Activated effector memory CD4-positive, alpha-beta T cell treated with anti-CD3 and anti-CD28 coated beads, Interleukin-2, amount 50 U/mL, for 16 hours (primary cell): ENCODE results near the gene ZNF740.
"Not testable (repeated sequence)": the region's sequence is repeated elsewhere in the genome, so short reads cannot be mapped to it uniquely, and the experiment has no call there.

Source experiments
- DNase-seq: peaks from one replicate; pipeline ENCODE4 v3.0.0-alpha.2; 2020

Gene ZNF740

DNA sequence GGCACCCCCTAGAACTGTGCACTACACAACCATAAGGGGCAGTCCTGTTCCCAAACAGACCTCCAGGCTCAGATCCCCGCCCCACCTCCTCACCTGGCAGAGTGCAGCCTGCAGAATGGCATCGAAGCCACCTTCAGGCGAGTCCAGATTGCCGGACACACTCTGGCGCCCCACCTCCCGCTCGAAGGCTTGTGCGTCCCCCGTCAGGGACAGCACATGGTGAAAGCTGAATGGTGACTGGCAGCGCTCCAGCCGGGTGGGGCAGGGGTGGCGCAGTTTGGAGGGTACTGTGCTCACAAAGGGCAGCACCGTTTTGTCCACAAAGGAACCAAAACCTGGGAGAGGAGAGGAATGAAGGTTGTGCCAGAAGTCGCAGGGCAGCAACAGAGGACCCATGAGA lies 16.0 kb downstream of the ZNF740 start:
- DNase-seq = peak; percentile 57

DNA sequence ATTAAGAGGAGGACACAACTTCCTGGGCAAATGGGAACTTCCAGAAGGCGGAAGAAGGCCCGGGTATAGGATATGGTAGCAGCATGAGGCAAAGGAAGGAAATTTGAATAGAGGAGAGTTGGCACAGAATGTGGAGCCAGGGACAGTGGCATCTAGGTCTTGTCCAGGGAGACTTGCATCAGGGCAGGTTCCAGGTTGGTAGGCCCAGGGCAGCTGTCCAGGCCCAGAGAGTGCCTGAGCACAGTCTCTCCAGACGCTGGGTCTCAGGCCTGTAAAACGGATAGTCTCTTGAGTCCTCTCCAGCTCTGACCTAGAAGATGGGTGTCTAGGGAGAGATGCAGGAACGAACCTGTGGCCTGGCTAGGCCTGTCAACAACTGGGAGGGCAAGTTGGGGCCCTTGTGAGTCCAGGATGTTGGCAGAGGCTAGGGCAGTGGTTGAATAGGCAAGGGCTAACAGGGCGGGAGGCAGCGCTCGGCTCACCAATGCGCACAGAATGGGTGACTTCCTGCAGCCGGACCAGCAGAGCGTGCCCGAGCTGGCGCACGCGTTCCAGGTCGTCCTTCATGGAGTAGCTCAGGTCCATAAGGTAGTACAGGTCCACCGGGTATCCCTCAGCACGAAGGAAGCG lies 16.6 kb downstream of the ZNF740 start:
- DNase-seq = peak; percentile 56

DNA sequence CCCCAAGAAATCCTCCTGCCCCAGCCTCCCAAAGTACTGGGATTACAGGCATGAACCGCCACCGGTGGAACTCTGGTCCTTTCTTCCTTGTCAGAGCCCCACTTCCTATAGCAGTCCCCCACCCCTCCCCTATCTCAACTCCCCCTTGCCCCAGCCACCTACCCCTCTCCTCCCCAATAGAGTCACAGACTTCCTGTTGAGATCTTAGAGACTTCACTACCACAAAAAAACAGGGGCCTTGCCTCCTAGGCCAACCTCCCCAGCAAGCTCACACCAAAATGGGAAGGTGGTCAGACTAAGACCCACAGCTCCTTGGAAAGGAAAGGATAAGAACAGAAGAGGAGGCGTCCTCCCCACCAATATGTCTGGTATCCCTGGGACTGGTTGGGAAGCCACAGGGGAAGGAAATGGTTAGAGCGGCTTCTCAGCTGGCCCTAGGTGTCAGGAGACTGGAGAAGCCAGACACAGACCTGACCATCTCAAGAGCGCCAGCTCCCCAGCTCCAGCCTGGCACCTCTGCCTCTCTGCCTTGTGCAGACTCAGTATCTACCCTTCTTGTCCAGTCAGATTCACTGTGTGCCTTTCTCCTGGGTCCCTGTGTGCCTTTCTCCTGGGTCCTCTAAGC lies 18.1 kb downstream of the ZNF740 start:
- DNase-seq = peak; percentile 62

DNA sequence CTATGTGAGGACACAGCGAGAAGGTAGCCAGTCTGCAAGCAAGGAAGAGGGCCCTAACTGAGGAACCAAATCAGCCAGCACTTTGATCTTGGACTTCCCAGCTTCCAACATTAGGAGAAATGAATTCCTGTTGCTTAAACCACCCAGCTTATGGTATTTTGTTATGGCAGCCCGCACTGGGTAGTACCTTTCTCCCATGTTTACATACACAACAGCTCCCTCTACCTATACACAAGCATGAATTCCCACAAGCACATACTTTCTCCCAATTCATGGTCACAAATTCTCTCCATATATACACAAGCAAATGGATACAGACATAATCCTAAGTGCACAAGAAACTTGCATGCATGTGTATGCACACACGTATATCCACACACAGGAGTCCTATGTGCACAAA lies 19.2 kb downstream of the ZNF740 start:
- no peak for DNase-seq

- peak; percentile 57 for DNase-seq
Observed at GRCh38 chr12:53200107-53200457, 19.6 kb downstream of the ZNF740 start.

GRCh38 chr12:53200458-53201176 lies 20.1 kb downstream of the ZNF740 start:
- peak; percentile 70 for DNase-seq

DNA sequence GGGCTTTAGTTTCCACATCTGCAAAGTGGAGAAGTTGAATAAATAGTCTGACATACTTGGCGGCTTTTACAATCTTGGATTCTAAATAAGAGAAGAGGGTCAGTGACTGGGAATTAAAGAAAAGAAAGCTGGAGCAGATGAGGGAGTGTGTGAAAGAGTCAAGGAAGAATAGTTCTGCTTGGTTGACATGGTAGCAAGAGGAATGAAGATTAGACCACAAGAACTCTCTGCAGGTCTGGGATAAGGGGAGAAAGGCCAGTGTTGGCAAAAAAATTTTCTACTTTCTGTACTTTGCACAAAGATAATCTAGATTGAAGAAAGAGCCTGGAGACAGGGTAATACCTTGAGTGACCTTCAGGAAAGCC lies 20.6 kb downstream of the ZNF740 start:
- no peak for DNase-seq

- peak; percentile 45 for DNase-seq
Observed at GRCh38 chr12:53201639-53202038, 21.1 kb downstream of the ZNF740 start.

DNA sequence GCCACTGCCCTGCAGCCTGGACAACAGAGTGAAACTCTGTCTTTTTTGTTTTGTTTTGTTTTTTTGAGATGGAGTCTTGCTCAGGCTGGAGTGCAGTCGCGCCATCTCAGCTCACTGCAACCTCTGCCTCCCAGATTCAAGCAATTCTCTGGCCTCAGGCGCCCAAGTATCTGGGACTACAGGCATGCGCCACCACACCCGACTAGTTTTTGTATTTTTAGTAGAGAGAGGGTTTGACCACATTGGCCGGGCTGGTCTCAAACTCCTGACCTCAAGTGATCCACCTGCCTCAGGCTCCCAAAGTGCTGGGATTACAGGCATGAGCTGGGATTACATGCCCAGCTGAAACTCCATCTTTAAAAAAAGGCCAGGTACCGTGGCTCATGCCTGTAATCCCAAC lies 21.8 kb downstream of the ZNF740 start:
- not testable (repeated sequence) for DNase-seq

- no peak for DNase-seq
Observed at GRCh38 chr12:53204351-53204750, 23.8 kb downstream of the ZNF740 start.

GRCh38 chr12:53205747-53206419 lies 25.4 kb downstream of the ZNF740 start:
- peak; percentile 86 for DNase-seq

- DNase-seq = peak; percentile 86
Observed at GRCh38 chr12:53207042-53207441, 26.5 kb downstream of the ZNF740 start, which contains the start of gene ITGB7. Gene ITGB7 (minus strand): TSS chr12:53207251. CDS start chr12:53200443, 6,808 bp downstream.

DNA sequence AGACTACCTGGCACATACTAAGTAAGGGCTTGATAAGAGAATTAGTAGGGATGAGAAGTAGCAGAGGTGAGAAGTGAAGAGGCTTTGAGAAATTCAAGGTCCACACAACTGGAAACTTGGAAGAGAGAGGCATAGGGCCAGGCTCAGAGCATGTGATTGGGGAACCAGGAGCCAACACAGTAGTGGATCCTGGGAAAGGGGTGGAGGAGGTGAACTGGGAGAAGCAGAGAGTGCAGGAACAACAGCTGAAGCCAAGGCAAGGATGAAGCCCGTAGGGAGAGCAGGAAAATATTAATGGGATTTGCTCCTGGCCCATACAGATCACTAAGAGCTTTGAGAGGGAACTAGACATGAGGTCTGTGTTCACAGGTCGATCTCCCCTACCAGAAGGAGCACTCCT lies 27.9 kb downstream of the ZNF740 start:
- DNase-seq = no peak

DNA sequence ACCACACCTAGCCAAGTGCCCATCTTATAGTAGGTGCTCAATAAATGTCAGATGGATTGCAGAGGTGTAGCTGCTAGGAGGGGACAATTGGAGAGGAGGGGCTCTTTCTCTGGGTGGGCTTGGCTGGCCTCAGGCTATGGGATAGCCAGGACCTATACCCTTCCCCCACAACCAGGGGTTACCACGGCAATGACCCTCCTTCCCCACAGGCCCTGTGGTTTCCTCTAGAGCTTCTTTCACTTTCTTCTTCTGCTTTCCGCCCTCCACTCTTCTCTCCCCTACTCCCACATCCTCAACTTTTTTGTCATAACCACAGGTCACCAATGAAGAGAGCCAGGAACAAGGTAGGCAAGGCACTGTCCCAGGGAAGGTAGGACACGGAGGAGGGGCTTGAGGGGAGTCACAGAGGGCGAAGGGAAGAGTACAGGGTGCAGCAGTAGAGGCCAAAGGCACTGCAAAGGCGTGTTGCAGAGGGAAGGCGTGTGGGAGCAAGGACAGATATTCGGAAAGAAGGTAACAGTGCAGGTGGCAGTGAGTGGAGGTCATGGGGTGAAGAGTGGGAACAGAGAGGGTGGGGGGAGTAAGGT lies 28.4 kb downstream of the ZNF740 start:
- no peak for DNase-seq

GRCh38 chr12:53210843-53211242 lies 30.3 kb downstream of the ZNF740 start:
- no peak for DNase-seq

- no peak for DNase-seq
Observed at GRCh38 chr12:53211476-53212381, 31.2 kb downstream of the ZNF740 start.

GRCh38 chr12:53212931-53213330 lies 32.4 kb downstream of the ZNF740 start:
- DNase-seq = no peak

GRCh38 chr12:53213348-53213747 lies 32.8 kb downstream of the ZNF740 start:
- DNase-seq = peak; percentile 93

GRCh38 chr12:53214221-53214620 lies 33.7 kb downstream of the ZNF740 start:
- DNase-seq = no peak

DNA sequence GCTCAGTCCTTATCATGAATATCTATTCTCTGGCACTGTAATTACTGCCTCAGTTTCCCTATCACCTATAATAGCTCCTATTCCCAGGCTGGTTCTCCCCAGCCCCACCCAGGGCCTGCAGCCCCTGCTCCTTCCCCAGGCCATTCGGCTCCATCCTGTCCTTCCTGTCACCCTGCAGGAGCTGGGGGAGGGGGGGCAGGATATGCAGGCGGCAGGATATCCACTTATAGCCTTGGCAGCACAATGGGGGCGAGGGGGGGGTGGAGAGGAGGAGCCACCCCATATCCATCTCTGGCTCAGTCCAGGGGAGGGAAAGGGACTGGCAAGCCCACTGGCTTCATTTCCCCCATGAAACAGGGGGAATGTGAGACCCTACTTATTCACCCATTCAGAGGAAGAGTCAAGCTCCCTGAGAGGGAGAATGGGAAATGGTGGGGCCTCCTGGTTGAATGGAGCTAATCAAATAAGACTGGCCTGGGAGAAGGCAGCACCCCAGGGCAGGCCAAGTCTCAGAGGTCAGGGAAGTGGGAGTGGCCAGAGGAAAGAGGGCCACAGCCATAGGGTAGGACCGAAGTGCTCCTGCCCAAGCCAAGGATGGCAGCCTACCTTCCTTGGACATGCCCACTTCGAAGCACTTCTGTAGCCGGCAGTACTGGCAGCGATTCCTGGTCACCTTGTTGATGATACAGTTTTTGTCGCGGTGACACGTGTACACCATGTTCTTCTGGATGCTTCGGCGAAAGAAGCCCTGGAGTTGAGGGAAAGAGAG lies 34.3 kb downstream of the ZNF740 start:
- no peak for DNase-seq

GRCh38 chr12:53215497-53215896 lies 35.0 kb downstream of the ZNF740 start:
- DNase-seq = no peak
